HT1080 (cell line): ENCODE measurements around the gene DGKE. TPM values are rescaled to one million over a fixed set of nuclear protein-coding genes. Genes with fewer than 3 reads are reported as not detected.
A peak's percentile ranks its signal among the peaks of the same experiment; 100 is the strongest.

Experiments
- DNase-seq: peaks from one replicate; pipeline ENCODE4 v3.0.0-alpha.2; 2015; ENCODE audit warnings: low read depth
- polyA plus RNA-seq, 2 experiments: library from polyadenylated mRNA; depleted of rRNA; stranded (reverse); fragments of >200 nt; gene quantifications; 2 replicates each; pipeline ENCODE4 v1.2.3, GENCODE V29; 2015
- total RNA-seq: library from RNA; depleted of rRNA; stranded (reverse); fragments of >200 nt; shearing (Covaris generic); gene quantifications from 2 replicates; pipeline ENCODE4 v1.2.3, GENCODE V29; 2014; rRNA removed

DGKE gene
- total RNA-seq = 5.4 and 6.1 TPM in 2 replicates
- 3.0 and 3.2 TPM in 2 replicates for polyA plus RNA-seq (2015; cell fraction: cytosol; rRNA removed)
- 10.6 and 16.4 TPM in 2 replicates for polyA plus RNA-seq (2015; cell fraction: nucleus; rRNA removed)

DNA sequence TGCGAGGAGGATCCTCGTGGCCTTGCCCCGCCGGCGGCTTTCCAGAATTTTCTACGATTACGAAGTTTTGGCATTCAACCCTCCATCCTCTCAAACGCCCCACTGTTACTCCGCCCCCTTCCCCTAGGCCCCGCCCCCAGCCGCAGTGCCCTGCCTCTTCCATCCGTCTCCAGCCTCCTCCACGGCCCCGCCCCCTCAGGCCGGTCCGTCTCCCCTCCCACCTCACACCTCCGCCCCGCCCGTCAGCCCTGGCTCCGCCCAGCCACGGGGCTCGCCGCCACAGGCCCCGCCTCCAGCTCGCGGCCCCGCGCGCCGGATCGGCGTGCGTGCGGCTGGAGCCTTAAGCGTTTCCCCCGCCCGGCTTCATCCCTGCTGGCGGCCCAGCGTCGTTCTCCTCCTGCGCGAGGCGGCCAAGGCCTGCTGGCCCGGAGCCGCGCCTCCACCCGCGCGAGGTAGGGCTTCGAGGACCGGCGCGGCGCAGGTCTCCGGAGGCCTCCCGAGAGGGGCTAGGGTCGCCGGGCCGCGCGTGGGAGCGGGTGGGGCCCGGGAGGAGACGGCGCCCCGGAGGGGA lies at the start of gene DGKE, which contains the start of gene C17orf67:
TSS of gene DGKE (plus strand) at position 343 of the 571 bp plus-strand sequence. CDS start 645 bp downstream, outside the sequence.
TSS of gene C17orf67 (minus strand) at position 112 of the 571 bp plus-strand sequence. CDS start 18,110 bp downstream, outside the sequence.
- peak; percentile 87 for DNase-seq

DNA sequence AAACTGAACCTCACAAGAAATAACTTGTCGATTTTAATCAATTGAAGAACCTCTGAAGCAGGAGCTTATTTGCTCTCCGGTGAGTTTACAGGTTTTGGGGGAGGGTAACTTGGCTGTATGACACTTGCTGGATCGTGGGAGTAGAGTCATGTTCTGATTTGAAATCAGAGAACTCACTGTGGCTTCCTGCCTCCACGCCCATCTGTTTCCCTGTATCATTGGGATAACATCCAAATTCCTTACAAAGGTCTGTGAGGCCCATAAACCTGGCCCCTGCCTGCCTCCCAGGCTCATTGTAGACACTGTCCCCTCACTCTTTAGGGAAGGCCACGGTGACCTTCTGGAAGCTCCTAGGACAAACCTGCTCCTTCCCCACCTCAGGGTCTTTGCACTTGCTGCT lies 48.5 kb upstream of the DGKE start:
- DNase-seq = peak; percentile 68

DNA sequence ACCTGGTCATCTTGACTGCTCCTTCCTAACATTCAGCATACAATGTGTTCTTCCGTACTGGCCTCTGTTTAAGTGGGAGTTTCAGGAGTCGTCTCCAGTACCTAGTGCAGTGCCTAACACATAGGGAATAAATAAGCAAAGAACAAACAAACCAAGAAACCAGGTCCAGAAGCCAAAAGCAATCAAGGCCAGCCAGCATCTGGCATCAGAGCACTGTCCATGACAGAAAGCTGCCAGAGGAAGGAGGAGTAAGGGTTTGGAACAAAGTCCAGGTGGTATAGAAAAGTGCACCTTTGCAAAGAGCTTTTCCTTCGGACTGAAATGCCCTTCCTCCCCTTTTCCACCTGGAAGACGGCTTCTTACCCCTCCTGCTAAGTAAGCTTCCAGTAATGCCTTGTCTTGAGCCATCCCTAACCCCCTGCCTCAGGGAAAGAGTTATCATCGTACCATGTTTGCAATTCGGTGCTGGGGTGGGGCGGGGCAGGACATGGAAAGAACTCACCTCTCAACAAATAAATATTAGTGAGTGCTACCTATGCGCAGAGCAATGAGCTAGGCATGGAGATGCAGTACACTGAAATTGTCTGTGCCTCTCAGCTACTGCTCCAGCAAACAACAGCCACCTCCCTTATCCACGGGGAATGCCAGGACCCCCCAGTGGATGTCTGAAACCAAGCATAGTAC lies 47.8 kb upstream of the DGKE start:
- no peak for DNase-seq

DNA sequence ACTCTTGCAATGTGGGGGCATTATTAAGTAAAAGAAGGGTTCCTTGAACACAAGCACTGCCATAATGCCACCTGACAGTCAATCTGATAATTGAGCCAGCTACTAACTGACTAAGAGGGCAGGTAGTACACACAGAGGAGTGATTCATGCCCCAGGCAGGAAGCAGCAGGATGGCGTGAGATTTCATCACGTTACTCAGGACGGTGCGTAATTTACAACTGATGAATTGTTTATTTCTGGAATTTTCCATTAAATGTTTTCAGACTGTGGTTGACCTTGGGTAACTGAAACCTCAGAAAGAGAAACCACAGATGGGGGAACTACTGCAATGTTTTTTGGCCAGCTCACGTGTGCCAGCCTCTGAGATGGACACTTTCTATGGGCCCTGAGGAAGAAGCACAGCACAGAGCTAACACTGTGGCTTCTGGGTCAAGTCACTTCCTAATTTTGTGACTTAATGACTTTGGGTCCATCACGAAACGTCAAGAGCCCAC lies 46.9 kb upstream of the DGKE start:
- DNase-seq = peak; percentile 98

DNA sequence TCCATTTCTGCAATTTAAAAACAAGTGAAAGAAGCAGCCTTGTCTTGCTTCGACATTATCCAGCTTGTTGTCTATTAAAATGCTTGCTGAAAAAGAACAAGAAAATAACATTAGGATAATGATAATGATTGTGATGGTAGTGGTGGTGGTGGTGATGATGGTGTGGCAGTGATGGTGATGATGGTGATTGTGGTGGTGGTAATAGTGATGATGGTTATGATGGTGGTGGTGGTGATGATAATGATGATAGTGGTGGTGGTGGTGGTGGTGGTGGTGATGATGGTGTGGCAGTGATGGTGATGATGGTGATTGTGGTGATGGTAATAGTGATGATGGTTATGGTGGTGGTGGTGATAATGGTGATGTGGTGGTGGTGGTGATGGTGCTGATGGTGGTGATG lies 41.7 kb upstream of the DGKE start:
- no peak for DNase-seq

DNA sequence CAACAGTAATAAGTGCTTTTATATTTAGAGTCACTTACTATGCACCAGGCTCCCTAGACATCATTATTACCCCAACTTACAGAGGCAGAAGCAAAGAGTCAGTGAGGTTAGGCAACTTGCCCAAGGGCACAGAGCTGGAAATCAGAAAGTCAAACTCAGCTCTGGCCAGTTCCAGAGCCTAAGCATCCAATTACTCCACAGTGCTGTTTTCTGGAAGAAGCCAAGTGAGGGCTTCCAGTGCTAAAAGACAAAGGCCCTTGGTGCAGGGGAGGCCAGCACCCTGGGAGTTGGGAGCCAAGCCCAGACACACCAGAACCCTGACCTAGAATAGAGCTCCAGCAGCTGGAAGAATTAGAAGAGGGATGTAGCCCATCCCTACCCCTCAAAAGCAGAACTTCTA lies 40.4 kb upstream of the DGKE start:
- DNase-seq = no peak

DNA sequence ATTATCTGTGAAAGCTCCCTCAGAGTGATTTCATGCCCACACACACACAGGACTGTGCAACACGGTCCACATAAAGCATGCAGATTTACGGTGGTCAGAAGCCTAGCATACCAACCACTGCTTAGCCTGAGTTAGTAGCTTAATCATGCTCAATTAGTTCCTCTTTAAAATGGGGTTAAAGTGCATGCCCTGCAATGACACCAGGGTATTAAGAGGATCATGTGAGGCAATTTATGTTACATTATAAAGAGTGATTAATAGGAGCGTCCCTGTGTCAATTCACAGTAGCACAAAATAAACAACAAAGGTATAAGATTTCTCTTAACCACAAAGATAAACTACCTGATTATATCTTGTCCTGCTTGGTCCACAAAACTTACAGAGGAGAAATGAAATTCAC lies 40.0 kb upstream of the DGKE start:
- DNase-seq = no peak

DNA sequence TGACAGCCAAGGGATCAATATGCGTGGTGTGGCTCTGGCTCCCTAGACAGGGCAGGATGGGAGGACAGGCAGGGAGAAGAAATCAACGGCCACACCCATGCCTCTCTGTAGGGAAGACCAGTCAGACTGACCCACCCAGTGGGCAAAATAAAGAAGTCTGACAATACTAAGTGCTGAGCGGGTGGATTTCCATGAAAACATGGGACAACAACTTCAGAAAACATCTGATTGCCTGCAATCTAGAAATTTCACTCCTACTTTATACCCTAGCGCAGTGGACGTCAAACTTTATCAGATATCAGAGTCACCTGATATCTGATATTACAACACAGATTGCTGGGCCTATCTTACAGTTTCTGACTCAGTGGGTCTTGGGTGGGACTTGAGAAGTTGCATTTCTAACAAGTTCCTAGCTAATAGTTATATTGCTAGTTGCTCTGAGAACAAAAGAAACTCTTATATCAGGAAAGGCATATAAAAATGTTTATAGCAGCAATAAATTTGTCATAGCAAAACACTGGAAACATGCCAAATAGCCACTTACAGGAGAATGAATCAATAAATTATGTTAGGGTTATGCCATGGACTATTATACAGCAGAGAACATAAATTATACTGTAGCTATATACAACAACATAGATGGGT lies 38.6 kb upstream of the DGKE start:
- DNase-seq = no peak

DNA sequence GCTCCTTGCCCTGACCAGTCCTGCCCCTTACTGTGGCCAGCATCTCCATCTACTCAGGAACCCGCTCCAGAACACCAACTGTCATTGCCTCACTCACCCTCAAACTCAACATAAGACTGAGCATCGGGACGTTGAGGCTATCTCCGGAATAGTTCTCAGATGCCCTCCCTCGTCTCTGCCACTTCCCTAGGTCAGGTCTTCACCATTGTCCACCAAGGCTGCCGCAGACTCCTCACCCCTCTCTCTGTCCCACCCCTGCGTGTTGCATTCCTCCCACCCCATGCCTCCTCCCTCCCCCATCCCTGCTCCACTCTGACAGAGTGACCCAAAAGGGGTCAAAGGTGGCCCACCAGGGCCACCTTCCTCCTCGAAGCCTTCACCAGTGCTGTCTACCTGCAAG lies 37.4 kb upstream of the DGKE start:
- DNase-seq = no peak

DNA sequence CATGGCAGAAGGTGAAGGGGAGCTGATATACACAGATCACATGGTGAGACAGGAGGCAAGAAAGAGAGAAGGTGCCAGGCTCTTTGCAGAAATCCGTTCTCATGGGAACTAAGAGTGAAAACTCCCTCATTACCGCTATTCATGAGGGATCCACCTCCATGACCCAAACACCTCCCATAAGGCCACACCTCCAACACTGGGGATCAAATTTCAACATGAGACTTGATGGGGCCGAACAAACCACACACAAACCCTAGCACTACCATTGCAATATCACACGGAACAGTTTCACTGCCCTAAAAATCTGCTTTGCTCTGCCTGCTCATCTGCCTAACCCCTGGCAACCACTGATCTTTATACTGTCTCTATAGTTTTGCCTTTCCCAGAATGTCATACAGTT lies 35.0 kb upstream of the DGKE start:
- peak; percentile 25 for DNase-seq

DNA sequence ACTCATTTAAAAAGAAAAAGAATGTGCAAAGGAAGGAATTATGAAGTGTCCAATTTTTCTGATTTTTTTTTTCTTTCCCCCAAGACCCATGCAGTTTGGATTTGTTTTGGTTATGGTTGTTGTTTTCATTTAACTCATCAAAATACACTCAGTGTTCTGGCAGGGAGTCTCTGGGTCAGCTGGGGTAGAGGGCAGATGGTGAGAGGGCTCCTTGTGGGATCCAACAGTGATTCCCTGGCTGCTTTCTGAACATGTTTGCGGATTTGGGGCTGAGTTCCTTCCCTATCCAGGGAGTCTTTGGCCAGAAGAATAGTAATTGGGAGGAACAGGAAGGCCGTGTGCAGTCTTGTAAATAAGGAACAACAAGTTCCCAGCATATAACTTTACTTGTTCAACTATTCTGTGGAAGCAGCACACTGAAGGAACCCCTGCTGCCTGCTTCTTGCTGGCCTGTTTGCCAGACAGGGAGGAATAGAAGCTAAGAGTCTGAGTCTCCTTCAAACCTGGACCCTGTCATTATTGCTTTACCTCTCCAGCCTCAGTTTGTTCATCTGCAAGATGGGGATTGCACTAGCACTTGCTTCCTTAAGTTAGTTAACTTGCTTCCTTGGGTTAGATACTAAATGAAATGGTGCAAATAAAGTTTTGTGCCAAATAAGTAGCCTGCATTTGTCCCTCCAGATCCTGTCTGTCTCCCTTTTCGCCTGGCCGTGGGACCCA lies 32.3 kb upstream of the DGKE start:
- DNase-seq = no peak

DNA sequence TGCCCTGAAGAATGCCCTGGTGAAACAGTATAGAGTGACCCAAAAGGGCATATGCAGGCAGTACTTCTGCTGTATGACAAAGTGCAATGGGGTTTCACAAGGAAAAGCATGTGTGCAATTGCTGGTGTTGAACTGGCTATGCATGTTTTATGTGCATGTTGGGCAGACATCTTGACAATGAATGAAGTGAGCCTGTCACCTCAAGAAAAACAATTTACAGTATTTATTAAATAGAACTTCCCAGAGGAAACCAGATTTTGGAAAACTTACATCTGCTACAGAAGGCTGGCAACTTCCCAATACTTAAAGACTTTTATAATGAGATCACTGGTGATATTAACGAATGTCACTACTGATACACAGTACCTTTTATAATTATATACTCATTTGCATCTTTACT lies 30.9 kb upstream of the DGKE start:
- DNase-seq = no peak

DNA sequence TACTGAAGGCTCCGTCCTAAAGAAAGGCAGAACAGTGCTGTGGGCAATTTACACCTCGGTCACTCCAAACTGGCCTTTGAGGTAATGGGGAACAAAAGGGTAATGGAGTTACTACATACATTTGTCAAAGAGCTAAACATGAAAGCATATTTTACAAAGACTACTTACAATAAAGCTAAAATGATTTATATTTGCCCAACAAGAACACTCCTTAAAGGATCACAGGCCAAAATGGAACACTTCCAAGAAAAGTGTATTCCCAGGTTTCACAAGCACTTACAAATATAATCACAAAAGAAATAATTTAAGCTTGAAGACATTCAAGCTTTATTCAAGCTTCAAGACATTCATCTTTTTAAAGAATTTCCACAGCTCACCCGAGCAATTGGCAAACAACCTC lies 29.5 kb upstream of the DGKE start:
- no peak for DNase-seq

DNA sequence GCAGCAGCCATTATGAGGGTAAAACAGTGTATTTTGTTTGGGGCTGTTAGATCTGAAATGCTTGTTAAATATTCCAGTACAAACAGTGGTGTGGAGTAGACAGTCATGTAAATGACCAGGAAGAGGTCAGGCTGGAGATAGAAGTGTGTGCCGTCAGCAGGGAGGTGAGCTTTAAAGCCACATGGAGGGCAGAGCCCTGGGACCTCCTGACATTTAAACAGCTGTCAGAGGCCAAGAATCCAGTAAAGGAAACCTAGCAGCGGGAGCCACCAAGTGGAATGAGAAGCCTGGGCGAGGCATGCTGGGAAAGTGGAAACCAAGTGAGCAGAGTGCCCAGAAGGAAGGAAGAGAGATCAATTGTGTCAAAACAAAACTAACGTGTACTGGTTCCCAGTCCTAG lies 27.0 kb upstream of the DGKE start:
- DNase-seq = no peak

DNA sequence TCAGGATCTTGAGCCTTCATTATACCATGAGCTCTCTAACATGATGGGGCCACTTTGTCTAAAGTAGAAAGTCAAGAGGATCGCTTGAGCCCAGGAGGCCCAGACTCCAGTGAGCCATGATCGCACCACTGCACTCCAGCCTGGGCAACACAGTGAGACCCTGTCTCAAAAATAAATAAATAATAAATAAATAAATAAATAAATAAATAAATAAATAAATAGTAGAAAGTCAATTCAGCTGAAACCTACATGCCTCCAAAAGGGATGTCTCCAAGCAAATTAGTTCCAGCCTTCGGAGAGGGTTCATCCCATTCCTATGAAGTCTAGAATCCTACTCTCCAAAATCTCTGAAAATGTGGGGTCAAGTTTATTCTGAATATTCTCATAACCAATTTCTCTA lies 26.2 kb upstream of the DGKE start:
- no peak for DNase-seq

DNA sequence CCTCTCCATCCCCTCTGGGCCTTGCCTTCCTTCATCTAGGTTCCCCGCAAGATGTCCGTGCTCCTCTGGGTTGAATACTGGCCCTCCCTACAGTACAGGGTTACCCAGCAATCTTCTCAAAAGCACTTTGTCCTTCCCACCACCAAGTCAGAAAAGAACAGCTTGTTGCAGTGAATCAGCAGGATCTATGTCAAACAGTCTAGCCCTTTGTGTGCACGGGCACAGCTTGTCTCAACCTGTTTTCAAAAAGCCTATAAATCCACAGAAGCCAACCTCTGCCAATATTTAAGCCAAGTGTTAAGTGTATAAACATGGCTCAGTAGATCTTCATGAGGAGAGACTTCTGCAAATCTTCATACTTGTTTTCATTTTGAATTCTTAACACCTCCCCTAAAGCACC lies 25.4 kb upstream of the DGKE start:
- DNase-seq = no peak

DNA sequence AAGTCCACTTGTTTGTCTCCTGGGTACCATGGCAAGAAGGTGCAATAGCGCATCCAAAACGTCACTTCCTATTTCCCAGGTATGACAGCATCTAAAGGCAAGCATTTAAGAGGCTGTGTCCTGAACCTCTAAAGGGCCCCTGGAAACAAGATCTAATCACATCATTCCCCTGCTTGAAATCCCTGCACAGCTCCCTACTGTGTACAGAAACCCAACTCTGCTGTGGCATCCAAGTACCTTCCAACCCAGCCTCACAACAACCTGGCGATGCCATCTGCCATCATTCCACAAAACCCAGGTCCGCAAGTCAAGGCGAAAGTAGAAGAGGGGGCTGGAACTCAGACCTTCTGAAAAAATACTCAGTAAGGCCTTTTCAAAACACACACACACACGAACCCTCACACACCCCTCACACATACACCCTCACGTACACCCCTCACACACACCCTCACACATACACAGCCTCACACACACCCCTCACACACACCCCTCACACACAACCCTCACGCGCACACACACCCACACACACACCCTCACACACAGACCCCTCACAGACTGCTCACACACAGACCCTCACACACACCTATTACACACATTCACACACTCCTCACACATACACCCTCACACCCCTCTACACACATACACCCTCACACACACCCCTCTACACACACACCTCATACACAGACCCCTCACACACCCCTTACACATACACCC lies 24.7 kb upstream of the DGKE start:
- no peak for DNase-seq

DNA sequence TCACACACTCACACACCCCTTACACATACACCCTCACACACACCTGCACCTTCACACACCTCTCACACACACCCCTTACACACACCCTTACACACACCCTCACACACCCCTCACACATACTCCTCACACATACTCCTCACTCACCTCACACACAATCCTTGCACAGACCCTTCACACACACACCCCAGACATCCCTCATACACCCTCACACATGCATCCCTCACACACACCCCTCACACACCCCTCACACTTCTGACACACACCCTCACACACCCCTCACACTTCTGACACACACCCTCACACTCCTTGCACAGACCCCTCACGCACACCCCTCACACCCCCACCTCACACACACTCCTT lies 24.2 kb upstream of the DGKE start:
- no peak for DNase-seq

DNA sequence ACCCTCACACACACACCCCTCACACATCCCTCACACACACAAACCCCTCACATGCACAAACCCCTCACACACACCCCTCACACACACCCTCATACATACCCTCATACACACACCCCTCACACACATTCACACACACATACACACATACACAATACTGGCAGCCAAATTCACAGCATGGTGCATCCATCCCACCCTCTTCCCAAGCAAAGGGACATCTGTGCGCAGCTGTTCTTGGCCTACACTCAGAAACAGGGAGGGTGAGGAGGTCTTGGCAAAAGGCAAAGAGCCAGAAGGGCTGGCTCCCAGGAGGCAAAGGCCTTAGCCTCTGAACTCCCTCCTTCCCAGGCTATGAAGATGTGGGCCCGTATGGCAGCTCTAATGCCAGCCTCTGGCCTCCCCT lies 23.6 kb upstream of the DGKE start:
- DNase-seq = no peak

DNA sequence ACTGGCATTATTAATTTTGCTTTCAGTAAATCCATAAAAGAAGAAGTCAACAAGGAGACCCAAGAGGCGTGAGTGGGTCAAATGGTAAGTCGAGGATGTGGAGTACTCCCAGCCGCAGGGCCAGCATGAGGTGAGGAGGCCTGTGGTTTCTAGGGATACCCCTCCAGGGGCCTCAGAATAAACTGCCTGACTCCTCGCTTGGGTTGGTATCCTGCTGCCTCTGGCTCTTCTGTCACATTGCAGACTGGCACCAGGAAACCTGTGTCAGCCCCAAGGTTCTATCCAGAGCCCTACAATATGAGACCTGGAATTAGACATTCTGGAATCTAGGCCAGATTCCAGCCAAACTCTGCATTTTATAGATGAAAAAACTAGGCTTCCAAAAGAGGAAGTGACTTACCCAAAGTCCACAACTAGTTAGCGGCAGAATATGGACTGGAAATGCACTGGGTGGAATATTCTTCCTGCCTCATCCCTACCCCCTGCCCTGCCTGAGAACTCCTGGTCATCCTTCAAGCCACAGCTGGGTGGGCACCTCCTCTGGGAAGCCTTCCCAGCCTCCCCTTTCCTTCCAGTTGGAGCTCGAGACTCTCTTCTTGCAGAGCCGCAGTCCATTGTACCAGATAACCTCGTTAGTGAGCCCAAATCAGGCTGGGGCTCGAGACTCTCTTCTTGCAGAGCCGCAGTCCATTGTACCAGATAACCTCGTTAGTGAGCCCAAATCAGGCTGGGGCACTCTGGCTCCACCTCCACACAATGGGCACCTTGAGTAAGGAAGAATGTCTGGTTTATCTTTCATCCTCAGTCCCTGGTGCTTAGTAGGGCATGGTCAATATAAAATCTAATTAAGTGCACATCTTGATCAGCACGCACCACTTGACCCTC lies 22.8 kb upstream of the DGKE start:
- no peak for DNase-seq
